HG03097 (cell line): Measurements from ENCODE around the gene PTEN.
"Not testable (repeated sequence)": the region's sequence is repeated elsewhere in the genome, so short reads cannot be mapped to it uniquely, and the experiment has no call there.

Experiments used
- ATAC-seq: cut with Tn5 transposase; IDR thresholded peaks from one replicate; pipeline ENCODE4 v1.9.1; 2021; ENCODE audit not compliant: unreplicated experiment, low FRiP score

The PTEN gene

GRCh38 chr10:87868277-87868676 is 4.9 kb downstream of the PTEN start:
- no peak for ATAC-seq

- ATAC-seq: not testable (repeated sequence)
Measured at GRCh38 chr10:87869139-87869538, 5.7 kb downstream of the PTEN start.

- no peak for ATAC-seq
Measured at GRCh38 chr10:87869773-87870551, 6.5 kb downstream of the PTEN start.

- ATAC-seq: no peak
Measured at GRCh38 chr10:87872828-87873227, 9.4 kb downstream of the PTEN start.

GRCh38 chr10:87873656-87874055 is 10.2 kb downstream of the PTEN start:
- ATAC-seq: no peak

GRCh38 chr10:87875929-87876571 is 12.6 kb downstream of the PTEN start:
- ATAC-seq: no peak

GRCh38 chr10:87878664-87879459 is 15.4 kb downstream of the PTEN start:
- no peak for ATAC-seq

GRCh38 chr10:87880336-87880735 is 16.9 kb downstream of the PTEN start:
- no peak for ATAC-seq

- not testable (repeated sequence) for ATAC-seq
Measured at GRCh38 chr10:87881373-87882059, 18.1 kb downstream of the PTEN start.

- ATAC-seq: no peak
Measured at GRCh38 chr10:87882555-87883294, 19.3 kb downstream of the PTEN start.

- no peak for ATAC-seq
Measured at GRCh38 chr10:87886635-87887034, 23.2 kb downstream of the PTEN start.

- no peak for ATAC-seq
Measured at GRCh38 chr10:87887146-87887545, 23.7 kb downstream of the PTEN start.

- ATAC-seq: no peak
Measured at GRCh38 chr10:87887548-87888289, 24.3 kb downstream of the PTEN start.

- no peak for ATAC-seq
Measured at GRCh38 chr10:87895430-87895829, 32.0 kb downstream of the PTEN start.

GRCh38 chr10:87896216-87896615 is 32.8 kb downstream of the PTEN start:
- no peak for ATAC-seq

GRCh38 chr10:87897957-87898356 is 34.5 kb downstream of the PTEN start:
- ATAC-seq: not testable (repeated sequence)

- not testable (repeated sequence) for ATAC-seq
Measured at GRCh38 chr10:87903396-87903795, 40.0 kb downstream of the PTEN start.

- no peak for ATAC-seq
Measured at GRCh38 chr10:87913156-87913921, 49.9 kb downstream of the PTEN start.

GRCh38 chr10:87915406-87915805 is 52.0 kb downstream of the PTEN start:
- no peak for ATAC-seq
